Activated CD8-positive, alpha-beta memory T cell treated with anti-CD3 and anti-CD28 coated beads for 24 hours (primary cell): ENCODE results near the gene SORBS2.
"Not testable (repeated sequence)": the region's sequence is repeated elsewhere in the genome, so short reads cannot be mapped to it uniquely, and the experiment has no call there.

ENCODE experiments used
- DNase-seq: peaks from one replicate; pipeline ENCODE4 v3.0.0-alpha.2; 2020

SORBS2 gene

GRCh38 chr4:185576962-185577950, 234.7 kb downstream of the SORBS2 start:
- no peak for DNase-seq

- DNase-seq, result no peak
Measured at GRCh38 chr4:185576314-185576961, 235.6 kb downstream of the SORBS2 start.

- no peak for DNase-seq
Measured at GRCh38 chr4:185573651-185574199, 238.3 kb downstream of the SORBS2 start.

- DNase-seq, result no peak
Measured at GRCh38 chr4:185570727-185571126, 241.3 kb downstream of the SORBS2 start.

GRCh38 chr4:185567381-185568376, 244.3 kb downstream of the SORBS2 start:
- no peak for DNase-seq

GRCh38 chr4:185566972-185567371, 245.0 kb downstream of the SORBS2 start:
- no peak for DNase-seq

- no peak for DNase-seq
Measured at GRCh38 chr4:185566425-185566824, 245.6 kb downstream of the SORBS2 start.

GRCh38 chr4:185565696-185566095, 246.3 kb downstream of the SORBS2 start:
- no peak for DNase-seq

GRCh38 chr4:185564349-185564748, 247.6 kb downstream of the SORBS2 start:
- DNase-seq, result no peak

- DNase-seq, result no peak
Measured at GRCh38 chr4:185562531-185562930, 249.5 kb downstream of the SORBS2 start.

- DNase-seq, result no peak
Measured at GRCh38 chr4:185560316-185560715, 251.7 kb downstream of the SORBS2 start.

- DNase-seq, result no peak
Measured at GRCh38 chr4:185559915-185560281, 252.1 kb downstream of the SORBS2 start.

- not testable (repeated sequence) for DNase-seq
Measured at GRCh38 chr4:185559251-185559914, 252.6 kb downstream of the SORBS2 start.

GRCh38 chr4:185554365-185555126, 257.4 kb downstream of the SORBS2 start:
- no peak for DNase-seq

- no peak for DNase-seq
Measured at GRCh38 chr4:185552254-185552653, 259.7 kb downstream of the SORBS2 start.

- DNase-seq, result no peak
Measured at GRCh38 chr4:185550933-185551332, 261.1 kb downstream of the SORBS2 start.

- DNase-seq, result no peak
Measured at GRCh38 chr4:185549095-185549639, 262.8 kb downstream of the SORBS2 start.

- DNase-seq, result no peak
Measured at GRCh38 chr4:185548587-185548986, 263.4 kb downstream of the SORBS2 start.

GRCh38 chr4:185546335-185546734, 265.7 kb downstream of the SORBS2 start:
- no peak for DNase-seq

- DNase-seq, result no peak
Measured at GRCh38 chr4:185542626-185543315, 269.2 kb downstream of the SORBS2 start.
